HEK293T (cell line): ENCODE results near the gene TRIML1.

ENCODE experiments used
- BHLHE40 ChIP-seq: fragments of 450-650 bp; IDR thresholded peaks from 2 replicates; pipeline ENCODE4 v1.6.1; 2016; ENCODE audit warnings: mild to moderate bottlenecking, moderate library complexity, borderline replicate concordance
- NFRKB ChIP-seq: fragments of 450-650 bp; IDR thresholded peaks from 2 replicates; pipeline ENCODE4 v1.6.1; 2016; ENCODE audit warnings: mild to moderate bottlenecking, moderate library complexity
- SUZ12 ChIP-seq: fragments of 450-650 bp; IDR thresholded peaks from 2 replicates; pipeline ENCODE4 v1.6.1; 2016; ENCODE audit warnings: mild to moderate bottlenecking
- TF ChIP-seq, protein P1 (sequence below): fragments of 450-650 bp; IDR thresholded peaks from 2 replicates; pipeline ENCODE4 v1.6.1; 2016

DNA sequence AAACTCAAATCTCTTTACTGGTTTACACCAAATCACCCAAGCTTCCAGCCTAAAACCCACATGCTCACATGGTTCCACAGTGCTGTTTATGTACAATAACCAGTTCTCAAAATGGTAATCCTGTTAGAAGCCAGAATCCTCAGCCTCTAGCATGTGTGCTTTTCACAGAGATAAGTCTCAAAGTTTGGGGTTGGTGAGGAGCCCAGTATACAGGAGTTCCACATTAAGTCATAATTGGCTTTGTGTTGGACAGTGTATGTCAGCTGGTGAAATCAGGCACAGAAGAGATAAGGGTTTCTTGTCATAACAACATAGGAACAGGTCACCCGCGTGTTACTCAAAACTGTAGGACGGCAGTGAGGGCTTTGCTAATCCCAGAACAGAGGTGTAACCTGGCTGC is at the start of gene TRIML1:
- TF ChIP-seq BHLHE40 (no peak), SUZ12 (no peak), NFRKB (no peak)
- TF ChIP-seq, protein P1, sequence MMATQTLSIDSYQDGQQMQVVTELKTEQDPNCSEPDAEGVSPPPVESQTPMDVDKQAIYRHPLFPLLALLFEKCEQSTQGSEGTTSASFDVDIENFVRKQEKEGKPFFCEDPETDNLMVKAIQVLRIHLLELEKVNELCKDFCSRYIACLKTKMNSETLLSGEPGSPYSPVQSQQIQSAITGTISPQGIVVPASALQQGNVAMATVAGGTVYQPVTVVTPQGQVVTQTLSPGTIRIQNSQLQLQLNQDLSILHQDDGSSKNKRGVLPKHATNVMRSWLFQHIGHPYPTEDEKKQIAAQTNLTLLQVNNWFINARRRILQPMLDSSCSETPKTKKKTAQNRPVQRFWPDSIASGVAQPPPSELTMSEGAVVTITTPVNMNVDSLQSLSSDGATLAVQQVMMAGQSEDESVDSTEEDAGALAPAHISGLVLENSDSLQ = no peak
